Activated gamma-delta T cell treated with Interleukin-2 at 50 U/mL for 16 hours (primary cell): Measurements from ENCODE around the gene PALLD.

Experiments used
- DNase-seq: peaks from one replicate; pipeline ENCODE4 v3.0.0-alpha.2; 2020

The PALLD gene

DNA sequence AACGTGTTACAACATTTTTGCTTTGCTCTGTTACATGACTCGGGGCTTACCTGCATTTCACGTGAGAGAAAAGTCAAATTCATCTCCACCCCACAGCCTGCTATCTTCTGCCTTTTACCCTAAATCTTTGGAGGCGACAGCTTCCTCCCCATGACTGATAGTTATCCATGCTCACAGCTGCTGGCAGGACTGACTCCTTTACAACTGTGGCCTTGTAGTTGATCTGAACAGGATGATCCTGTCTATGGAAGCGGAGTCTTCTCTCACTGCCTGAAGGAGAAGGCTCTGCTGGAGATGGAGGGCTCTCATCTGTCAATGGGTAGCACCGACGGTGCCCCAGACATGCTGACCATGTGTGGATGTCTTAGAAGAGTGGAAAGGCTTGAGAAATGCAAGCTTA lies 362.2 kb downstream of the PALLD start:
- DNase-seq = no peak

DNA sequence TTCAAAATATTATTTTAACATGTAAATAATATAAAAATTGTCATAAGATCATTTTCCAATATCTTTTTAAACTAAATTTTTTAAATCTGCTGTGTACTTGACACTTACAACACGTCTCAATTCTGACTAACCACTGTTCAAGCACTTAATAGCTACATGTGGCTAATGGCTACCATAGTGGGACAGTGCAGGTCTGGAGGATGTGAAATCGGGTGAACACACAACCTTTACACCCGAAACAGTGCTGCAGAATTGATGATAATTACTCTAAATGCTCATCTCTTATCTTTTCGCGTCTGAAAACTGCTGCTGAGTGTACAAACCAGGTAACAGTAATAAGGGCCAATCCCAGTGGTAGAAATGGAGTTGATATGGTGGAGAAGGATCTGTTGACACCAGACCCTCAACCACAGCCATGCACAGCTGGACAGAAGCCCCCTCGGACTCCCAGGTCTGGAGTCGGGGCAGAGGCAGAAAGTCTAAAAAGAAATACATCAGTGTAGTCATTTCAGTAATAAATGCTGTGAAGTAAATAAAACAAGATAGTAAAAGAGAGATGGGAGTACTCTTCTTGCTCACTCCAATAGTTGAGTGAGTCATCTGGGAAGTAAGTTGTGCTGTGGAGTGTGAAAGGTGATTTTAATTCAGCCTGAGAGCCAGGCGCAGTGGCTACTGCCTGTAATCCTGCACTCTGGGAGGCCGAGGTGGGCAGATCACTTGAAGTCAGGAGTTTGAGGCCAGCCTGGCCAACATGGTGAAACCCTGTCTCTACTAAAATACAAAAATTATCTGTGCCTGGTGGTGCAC lies 363.2 kb downstream of the PALLD start:
- DNase-seq = no peak

DNA sequence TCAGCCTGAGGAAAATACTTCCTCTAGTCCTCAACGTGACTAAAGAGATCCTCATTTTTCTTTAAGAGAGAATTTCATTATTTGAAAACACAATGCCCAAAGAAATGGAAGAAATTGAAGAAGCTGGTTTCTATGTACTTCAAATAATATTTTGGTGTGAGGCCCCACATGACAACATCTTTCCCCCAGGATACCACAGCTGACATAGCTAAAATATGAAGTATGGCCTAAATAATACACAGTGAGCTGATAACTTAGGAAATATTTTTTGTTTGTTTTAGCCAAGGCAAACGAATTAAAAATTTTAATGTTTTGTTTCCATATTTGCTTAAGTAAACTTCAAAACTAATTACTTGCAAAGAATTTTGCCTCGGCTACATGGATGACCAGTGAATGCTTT lies 364.0 kb downstream of the PALLD start:
- DNase-seq = no peak

DNA sequence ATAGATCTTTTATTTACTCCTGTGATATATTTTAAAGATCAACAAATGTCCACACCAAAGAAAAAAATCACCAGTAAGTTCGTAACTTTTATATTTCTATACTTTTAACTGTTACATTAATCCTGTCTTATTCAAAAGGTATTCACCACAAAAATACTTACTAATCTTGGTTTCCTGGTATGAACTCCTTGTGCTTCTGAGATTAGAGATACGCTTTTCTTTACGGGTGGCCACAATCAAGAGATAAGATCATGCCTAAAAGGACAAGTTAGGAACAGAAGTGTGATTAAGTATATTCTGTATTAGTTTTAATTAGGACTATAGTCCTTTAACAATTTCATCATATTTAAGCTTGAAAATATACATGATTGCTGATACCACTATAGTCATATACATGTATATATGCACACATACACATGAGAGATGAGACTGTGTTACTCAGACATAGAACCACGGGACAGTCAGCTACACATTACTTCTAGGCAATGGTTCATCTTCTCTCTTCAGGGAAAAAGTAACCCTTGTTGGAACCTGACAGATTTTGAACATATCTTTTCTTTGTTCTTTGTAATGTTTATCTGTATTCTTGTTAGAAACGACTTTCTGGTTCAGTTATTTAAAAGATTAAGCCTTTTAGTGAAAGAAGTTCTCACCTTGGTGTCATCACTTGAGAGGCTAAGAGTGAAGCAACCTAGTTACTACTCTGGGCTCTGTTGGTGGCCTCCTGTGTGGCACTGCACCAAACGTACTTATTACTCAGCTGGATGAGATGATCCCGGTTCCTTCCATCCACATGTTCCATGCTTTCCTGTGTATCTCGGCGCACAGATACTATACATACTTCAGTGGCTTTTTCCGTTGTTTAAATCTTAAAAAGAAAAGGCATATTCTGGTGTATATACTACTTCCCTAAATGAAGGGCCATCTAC lies 367.1 kb downstream of the PALLD start:
- DNase-seq = no peak

DNA sequence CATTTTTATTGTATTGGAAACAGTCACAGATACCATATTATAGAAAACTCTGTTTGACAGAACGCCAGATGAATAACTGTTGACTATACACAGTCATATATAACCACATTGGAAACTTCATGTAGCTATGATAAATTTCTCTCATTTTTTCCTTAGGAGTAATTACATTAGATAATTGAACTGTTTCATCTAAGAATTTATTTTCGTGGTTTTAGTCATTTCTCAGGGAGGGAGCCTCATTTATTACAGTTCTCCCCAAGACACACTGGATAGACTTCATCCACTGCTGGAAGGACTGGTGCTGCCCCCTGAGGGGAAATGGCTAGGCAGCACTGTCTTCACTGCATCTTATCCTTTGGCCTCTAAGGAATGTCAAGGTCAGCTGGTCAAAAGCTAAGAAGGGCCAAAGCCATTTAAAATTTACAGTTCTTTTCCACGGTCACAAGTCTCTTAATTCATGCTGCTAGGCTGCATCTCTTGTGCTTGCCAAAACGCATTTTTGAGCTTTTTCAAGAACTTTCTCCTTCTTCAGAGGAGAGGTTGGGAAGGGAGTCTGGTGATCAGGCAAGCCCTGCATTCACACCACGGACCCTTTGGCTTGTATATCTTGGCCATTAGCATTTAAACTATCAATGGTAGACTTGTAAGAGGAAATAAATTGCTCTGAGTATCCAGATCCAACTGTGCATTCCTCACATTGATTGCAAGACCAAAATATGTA lies 368.1 kb downstream of the PALLD start:
- no peak for DNase-seq

DNA sequence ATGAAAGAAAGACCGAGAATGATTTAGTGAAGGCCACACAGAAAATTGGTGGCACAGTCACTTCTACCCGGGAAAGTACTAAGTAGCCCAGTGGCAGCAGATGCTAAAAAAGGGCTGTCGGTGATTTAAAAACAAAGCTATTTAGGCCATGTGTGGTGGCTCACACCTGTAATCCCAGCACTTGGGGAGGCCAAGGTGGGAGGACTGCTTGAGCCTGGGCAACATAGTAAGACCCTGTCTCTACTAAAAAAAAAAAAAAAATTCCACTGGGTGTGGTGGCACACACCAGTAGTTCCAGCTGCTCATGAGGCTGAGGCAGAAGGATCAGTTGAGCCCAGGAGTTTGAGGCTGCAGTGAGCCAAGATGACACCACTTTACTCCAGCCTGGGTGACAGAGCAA lies 369.0 kb downstream of the PALLD start:
- DNase-seq = no peak

DNA sequence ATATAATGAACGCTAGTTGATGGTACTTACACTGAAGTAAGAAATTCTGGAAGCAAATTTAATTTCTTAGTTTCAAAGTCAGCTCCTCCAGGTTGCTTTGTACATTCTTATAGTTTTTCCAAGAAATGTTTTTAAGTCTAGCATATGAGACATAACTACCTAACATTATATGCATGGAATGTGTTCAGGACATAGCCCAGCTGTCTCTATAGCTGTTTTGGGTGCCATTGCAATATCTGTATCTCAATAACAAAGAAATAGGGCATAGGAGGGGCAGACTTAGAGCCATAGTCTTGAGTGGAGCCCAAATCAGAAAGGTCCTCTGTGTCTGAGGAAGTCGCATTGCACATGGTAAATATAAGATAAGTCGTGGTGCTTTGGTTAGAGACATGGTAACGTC lies 369.8 kb downstream of the PALLD start:
- no peak for DNase-seq

DNA sequence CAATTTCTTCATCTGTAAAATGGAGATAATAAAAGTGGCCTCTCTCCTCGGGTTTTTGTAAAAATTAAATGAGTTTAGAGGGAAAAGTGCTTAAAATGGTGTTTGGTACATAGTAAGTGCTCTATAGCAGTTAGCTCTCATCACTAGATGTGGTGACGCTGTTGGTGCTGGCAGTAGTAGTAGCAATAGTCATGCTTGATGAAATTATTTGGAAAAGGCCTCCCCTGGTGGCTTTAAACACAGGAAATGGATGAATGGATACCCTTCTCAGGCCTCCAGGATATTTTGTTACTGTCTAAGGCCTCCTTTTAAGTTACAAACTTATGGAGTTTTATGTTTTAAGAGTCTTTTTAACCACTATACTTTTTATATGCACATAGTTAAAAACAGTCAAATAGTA lies 370.3 kb downstream of the PALLD start:
- no peak for DNase-seq

DNA sequence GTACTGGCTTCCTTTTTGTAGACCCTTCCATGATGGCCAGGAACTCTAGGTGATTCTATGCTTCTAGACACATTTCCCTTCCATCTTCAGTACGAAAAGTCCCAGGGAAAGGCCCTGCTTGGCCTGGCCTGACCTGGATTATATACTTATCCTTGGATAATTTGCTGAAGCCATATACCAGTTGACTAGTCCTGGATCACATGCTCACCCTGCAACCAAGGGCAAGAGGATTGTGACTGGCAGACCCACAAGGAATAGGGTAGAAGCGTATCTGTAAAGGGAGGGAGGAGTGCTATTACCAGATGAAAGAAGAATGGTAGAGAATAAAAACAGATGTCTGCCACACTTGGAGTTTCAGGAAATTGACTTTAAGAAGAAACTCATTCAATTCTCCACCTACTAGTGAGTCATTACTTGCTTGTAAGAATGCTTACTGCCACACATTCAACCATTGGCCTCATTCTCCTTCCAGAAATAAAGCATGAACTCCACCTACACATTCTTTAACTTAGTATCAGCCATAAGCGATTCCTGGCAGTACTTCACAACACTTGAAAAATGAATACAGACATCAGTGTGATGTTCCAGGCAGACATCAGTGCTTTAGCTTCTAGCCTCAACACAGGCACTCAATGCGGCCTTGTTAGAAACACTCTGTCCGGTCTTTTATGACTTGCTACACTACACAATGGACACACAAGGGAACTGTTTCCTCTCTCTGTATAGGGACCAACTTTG lies 371.4 kb downstream of the PALLD start:
- DNase-seq = no peak

DNA sequence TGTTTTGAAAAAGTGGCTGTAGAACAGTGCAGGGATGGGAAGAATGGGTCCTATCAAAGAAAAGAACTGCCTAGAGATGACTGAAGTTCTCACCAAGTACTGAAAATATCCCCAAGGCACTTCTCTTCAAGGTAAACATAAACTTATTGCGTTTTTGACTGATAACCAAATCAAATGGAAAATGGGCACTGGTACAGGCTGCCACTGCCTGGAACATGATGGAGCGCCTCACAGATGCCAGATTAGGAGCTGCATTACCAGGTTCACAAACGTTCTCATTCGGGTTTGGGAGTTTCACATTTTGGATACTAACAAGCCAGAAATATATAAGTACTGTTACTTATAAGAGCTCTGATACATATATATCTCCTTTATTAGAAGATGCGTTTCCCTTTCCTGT lies 371.9 kb downstream of the PALLD start:
- DNase-seq = no peak

DNA sequence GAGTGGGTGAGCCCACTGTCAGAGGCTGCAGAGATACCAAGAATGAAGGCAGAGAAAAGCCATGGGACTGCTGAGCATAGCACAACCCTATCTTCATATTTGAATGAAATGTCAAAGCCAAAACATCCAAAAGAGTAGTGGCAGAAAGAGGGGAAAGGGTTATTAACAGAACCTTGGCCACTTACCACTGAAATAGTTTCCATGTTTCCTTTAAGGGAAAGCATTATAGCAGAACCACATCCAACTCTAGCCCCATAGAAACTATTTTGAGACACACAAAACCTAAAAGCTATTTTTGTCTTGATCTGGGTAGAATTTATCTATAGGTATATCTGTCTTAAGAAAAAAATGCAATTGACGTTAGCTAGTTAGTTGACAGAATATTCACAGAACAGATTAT lies 373.2 kb downstream of the PALLD start:
- DNase-seq = no peak

DNA sequence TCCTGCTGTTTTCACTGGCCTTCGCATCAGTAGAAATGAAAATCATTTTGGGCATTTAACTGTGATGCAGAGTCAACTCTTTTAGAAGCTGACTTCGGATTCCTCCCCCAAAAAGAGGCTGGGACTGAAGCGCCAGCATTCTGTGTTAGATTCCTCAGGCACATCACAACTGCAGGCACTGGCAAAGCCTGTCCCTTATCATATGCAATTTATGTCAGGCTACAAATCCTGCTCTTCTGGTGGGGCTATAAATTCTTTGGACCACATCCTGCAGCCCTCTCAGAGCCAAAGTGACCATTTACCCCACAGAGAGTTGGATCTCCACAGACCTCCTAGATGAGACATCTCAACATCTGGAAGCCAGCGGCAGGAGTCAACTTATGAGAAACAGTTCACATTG lies 374.8 kb downstream of the PALLD start:
- no peak for DNase-seq

DNA sequence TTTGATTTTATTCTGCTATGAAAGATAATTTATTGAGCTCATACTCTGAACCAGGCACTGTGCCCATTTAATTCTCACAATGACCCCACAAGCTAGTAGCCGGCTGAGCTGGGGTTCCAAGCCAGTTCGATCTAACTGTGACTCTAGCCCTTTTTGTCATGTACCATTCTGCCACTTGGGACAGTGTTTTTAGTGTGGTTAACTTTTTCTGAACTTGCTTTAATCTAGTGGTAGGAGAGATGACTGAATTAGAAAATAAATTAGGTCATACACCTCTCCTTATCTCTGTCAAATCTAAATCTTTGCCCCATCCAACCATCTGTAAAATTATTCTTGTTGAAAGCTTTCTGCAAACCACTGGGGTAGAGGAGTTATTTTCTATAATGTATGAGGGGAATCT lies 377.2 kb downstream of the PALLD start:
- DNase-seq = no peak

DNA sequence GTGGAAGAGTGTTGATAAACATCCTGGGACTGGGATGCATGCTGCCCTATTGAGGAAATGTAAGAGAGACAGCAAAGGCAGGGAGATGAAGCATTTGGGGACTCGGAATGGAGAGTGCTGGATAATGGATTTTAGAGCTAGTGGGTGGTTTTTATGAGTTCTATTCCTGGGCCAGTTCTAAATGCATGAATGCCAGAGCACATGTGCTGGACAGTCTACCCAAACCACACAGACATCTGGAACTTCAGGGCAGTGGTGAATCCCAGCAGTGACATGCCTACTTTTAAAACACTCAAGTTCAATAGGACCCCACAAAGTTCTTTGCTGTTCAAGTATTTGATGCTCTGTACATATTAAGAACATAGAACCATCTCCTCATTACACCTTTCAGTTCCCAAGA lies 379.3 kb downstream of the PALLD start:
- DNase-seq = no peak

DNA sequence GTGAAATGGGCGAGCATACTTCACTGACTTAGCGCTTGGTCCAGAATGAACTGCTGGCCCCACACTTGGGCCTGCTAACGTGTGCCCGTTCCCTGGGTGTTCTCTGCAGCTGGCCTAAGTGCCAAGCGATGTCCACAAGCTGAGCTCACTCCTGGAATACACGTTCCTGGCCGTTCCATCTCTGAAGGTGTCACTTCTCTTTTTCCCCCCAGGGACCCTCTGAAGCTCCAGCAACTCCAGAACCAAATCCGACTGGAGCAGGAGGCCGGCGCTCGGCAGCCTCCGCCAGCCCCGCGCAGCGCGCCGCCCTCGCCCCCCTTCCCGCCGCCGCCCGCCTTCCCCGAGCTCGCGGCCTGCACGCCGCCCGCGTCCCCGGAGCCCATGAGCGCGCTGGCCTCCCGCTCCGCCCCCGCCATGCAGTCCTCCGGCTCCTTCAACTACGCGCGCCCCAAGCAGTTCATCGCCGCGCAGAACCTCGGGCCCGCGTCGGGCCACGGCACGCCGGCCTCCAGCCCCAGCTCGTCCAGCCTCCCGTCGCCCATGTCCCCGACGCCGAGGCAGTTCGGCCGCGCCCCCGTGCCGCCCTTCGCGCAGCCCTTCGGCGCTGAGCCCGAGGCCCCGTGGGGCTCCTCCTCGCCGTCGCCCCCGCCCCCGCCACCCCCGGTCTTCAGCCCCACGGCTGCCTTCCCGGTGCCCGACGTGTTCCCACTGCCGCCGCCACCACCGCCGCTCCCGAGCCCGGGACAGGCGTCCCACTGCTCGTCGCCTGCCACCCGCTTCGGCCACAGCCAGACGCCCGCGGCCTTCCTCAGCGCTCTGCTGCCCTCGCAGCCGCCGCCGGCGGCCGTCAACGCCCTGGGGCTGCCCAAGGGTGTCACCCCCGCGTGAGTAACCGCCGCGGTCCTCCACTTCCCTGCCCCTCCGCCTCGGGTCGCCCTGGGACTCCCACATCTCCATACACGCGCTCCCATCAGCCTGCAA lies 380.9 kb downstream of the PALLD start:
- no peak for DNase-seq

DNA sequence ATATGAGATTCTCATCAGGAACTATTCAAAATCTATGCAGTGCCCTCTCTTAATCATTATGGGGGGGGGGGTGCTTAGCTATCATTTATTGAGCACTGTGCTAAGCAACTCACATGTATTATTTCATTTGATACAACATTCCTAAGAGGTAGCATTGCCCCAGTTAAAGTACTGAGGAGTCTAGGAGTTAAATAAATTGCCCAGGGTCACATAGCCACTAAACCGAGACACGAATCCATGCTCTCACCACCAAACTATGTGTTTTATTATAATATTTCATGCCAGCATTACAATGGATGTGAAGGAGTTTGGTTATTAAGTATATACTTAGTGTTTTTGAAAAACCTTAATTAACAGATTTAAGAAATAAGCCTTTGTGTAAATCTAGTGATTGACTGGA lies 381.8 kb downstream of the PALLD start:
- no peak for DNase-seq

DNA sequence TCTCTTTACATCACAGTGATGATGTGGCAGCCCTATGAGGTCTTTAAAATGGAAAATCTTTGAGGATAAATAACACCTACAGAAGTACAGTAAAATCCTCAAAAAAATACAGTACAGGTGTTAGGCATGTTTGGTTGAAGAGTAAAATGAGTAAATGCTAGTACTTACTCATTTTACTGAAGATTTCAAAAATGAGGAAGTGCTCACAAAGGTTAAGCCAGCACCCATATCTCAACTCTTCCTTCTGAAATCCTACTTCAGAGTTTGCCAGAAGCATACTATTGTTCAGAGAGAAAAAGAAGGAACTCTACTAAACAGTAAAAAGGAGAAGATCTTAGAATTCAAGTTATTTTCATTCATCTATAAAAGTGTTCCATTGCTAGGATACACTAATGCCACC lies 382.3 kb downstream of the PALLD start:
- no peak for DNase-seq

DNA sequence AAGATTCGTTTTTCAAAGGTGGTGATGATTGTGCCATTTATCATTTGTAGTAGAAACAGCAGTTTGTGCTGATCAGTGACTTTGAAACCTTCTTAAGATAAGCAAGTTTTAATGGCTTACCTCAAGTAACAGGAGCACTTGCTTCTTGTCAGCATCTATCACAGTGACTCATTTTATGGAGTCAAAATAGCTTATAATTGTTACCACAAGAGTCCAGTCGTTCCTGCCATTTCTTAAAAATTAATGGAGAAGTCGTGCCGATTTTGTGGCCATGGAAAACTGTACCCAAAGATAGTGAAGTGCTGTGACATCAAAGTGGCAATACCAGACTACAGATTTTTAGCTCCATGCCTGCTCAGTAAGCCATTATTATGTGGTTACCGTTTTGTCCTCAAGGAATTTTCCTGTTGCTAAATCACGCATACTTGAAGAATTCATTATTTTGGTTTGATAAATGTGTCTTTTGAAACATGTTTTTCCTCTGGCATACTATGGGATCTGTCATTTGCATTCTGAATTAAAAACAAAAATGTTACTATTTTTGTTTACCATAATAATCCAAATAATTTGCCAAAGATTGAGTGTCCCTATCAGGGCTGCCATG lies 383.3 kb downstream of the PALLD start:
- DNase-seq = no peak

DNA sequence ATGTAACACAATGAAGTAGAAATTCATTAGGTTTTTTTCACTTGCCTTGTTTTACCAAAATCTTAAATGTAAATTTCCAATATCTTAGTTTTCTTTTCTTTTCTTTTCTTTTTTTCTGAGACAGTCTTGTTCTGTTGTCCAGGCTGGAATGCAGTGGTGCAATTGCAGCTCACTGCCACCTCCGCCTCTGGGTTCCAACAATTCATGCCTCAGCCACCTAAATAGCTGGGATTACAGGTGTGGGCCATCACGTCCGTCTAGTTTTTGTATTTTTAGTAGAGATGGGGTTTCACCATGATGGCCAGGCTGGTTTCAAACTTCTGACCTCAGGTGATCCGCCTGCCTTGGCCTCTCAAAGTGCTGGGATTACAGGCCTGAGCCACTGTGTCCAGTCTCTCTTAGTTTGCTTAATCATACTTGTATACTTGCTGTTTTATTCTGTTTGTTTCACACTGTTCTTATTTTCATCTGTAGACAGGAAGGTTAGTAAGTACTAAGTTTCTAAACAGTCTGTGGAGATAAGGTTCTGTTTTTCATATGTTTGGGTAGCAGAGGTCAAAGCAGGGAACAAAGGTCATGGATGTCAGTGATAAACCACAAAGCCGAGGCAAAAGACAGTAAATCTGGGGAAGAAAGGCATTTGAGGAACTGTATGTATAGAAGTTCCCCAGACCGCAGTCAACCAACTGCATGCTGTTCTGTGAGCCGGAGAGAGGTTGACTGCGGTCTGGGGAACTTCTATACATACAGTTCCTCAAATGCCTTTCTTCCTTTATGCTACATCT lies 384.2 kb downstream of the PALLD start:
- DNase-seq = no peak

DNA sequence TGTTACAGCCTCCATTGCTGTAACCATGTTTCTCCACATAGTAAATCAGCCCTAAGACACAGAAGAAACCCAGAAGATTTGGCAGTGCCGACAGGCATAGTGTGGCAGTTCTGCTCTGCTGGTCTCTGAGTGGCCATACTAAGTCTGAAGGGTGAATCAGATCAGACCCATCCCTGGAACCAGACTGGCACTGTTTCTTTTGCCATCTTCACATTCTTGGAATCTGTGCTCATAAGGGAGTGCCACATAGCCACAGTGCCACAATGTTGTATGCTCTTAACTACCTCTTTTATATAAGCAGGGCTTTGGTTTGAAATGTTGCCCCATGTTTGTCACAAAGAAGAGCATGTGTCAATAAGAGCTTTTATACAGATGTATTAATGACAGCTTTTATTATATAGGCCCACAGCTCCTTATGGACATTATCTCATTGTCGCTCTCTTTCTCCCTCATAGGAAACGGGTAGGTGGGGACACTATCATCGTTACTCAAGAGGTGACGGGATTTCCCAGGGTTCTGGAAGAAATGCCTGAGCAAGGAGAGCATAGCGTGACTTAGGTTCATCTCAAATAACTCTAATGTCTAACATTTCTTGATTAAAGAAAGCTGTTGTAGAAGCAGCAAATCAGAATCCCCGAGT lies 385.0 kb downstream of the PALLD start:
- no peak for DNase-seq
